GM18909 (cell line): ENCODE measurements around the gene PNLIPRP2.

Source experiments
- ATAC-seq: cut with Tn5 transposase; IDR thresholded peaks from one replicate; pipeline ENCODE4 v1.9.1; 2021; ENCODE audit warnings: mild to moderate bottlenecking; ENCODE audit not compliant: unreplicated experiment, poor library complexity

The PNLIPRP2 gene

DNA sequence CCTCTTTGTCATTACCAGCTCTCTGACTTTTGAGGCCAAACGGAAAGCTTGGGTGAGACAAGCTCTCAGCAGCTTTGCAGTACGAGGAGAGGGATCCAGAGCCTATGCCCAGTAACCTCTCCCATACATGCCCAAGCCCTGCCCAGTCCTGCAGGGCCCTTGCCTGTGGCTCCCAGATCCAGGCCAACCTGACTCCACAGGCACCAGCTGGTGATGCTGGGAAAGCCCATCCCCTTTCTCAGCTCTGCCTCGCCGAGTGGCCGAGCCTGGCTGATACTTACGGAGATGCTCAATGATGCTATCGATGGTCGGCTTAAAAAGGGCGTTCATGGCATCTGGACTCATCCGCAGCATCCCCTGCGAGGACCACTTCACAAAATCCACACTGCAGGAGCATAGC lies 55.4 kb downstream of the PNLIPRP2 start:
- ATAC-seq: no peak

DNA sequence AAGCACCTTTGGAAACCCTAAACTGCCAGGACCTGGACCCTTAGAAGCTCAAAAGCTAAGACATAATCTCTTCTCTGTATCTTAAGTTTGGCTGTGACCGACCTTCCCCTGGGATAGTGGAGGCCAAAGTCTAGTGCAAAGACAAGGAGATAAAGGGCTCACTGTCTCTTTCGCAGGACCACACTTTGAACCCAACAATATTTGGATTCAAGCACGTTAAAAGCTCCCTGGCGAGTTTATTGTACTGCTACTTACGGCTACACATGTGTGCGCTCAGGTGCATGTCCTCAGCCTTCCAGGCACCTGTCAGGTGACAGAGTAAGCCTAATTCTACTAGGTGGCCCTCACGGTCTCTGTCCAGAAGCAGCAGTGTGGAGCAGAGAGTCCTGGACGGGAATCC lies 55.9 kb downstream of the PNLIPRP2 start:
- ATAC-seq: no peak

DNA sequence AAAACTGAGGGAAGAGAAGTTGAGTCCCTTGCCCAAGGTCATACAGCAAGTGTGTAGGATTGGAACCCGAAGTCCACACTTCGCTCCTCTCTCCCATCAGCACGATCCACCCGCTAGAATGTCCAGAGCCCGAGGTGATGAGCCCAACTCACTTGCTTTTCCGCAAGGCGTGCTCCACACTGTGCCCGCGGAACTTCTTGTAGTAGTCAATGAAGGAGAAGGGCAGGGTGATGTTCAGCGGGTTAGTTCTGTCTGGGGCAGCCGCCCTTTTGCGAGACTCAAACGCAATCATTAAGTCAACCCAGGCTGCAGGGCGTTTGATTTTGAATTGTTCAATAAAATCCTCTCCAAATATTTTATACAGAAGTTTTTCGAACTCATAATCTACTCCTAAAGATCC lies 58.6 kb downstream of the PNLIPRP2 start:
- ATAC-seq: no peak

DNA sequence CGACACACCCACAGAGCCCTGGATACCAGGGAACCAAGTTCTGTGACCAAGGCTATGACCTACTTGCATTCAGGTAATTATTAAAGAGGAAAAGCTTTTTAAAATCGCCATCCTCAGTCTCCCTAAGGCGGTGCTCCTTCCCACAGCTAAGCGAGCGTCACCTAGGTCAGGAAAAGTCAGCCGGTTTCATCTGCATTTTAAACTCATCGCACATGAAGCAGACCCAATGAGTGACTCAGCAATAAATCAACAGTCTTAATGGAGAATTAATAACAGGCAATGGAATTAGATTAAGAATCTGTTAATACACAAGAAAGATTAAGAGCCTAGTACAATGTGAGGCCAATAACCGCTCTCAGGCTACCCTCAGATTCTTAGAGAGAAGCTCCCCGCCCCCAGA lies 62.4 kb downstream of the PNLIPRP2 start:
- ATAC-seq: no peak

DNA sequence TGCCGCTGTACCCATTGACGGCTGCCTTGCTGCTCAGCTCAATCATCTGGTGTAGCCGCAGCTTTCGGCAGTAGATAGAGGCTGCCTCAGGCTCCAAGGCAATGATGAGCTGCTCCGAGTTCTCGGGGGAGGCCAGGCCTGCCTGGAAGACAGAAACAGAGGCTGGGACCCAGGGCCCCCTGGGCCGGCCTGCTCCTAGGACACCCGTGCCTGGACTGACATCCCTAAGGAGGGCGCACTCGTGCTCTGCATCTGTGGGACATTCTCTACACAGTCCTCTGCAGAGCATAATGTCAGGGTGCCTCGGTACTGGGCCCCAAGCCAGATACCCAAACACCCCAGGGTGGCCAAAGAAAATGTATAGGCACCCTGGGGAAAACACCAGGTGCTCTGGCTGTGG lies 63.1 kb downstream of the PNLIPRP2 start:
- no peak for ATAC-seq

DNA sequence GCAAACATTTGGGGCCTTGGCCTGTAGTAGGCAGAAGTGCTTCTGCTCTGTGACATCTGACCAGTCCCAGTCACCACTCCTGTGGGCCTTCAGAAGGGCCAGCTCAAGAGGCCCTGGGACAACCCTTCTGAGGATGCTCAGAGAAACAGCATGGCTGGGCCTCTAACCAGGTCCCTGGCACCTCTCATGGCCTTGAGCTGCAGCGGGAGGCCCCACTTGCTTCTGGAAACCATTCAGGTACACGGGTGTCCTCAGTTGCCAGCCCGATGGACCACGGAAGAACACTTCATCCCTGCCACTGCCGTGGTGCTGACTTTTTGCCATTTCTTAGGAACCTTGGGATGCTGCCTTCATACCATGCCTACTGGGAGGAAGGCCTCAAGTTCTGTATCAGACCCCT lies 64.0 kb downstream of the PNLIPRP2 start:
- no peak for ATAC-seq

DNA sequence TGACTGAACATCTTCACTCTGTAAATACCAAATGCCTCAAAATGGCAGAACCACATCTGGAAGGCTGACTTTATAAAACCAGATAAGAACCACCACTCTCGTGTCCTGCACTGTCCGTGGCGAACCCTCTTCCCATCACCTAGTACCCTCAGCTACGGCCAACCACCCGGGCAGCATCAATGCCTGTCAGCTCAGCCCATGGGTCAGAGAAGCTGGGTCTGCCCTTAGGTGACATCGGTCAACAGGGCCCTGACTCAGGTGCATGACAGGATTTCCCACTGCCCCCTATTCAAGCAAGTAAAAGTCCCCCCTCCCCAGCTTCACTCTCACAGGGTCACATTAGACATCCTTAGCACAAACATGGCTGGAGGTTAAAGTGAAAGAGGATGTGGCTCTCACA lies 65.1 kb downstream of the PNLIPRP2 start:
- ATAC-seq: no peak

DNA sequence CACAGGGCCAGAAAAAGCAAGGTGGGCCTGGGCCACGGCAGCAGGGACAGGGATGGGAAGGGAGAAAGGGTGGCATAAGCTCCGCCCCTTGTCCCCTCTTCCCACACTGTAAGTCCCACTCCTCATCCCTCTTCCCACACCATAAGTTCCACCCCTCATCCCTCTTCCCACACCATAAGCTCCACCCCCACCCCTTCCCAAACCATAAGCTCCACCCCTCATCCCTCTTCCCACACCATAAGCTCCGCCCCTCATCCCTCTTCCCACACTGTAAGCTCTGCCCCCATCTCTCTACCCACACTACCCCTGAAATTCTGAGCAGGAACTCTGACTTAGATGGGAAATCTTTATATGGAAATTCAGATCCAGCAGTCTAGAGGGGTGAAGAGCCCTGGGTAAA lies 65.9 kb downstream of the PNLIPRP2 start:
- ATAC-seq: no peak

DNA sequence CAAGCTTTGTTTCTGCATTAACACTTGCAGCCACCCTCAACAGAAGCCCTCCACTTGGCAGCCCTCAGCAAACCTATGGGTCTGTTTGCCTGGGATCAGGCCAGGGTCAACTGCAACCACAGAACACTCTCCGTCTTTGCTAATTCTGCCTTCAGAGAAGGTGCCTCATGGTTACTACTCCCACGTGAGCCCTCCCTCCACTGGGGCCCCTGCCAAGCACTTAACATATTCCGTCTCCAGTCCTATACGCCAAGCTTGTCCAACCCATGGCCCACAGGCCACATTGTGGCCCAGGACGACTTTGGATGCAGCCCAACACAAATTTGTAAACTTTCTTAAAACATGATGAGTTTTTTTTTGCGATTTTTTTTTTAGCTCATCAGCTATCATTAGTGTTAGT lies 66.9 kb downstream of the PNLIPRP2 start:
- no peak for ATAC-seq

DNA sequence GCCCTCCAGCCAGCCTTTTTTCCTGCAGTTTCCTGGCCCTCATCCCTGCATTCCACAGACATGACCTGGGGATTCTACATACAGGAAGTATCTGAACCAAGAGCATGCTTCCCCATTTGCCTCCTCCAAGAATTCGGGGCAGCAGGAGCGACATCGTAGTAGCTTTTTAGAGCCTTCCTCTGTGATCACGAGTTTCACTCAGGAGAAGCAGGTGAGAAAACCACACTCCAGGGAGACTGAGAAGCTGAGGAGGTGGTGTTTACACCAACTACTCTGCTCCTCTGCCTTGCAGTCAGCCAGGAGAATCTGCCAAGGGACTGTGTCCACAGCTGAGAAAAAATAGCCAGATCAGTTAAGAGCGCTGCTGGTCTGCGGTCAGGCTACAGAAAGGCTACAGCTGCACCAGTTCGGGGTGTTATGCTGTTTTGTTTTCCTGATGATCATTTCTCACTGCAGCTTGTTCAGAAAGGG lies 67.5 kb downstream of the PNLIPRP2 start:
- no peak for ATAC-seq

DNA sequence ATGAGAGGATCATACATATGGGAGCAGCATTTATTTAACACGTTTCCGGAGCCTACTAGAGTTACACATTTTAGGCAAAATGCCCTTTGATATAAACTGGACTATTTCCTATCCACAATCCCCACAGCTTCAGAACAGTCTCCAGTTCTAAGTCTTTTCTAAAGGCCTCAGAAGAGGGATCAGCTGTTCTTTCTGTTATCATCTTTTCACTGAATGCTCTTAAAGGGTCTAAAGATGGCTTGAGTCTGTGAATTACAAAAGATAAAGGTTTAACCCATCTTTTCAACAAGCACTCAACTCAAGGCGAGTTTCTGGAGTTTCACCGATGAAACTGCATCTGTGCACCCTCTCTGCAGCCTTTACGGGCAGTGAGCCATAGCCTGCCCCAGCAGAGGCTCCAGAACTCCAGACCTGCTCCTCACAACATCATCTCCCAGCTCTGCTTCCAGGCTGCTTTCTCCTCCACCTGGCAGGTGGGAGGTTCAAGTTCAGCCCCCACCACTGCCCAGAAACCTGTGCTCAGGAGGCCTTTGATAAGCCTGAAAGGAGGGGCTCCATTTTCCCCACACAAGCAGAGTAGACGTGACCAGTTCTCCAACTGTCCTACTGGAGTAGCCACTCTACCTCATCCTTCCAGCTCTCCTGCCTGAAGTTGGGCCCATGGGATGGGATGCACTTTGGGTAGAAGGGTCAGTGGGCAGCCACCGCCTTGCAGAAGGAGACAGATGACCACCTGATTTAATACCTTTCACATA lies 68.2 kb downstream of the PNLIPRP2 start:
- ATAC-seq: no peak

DNA sequence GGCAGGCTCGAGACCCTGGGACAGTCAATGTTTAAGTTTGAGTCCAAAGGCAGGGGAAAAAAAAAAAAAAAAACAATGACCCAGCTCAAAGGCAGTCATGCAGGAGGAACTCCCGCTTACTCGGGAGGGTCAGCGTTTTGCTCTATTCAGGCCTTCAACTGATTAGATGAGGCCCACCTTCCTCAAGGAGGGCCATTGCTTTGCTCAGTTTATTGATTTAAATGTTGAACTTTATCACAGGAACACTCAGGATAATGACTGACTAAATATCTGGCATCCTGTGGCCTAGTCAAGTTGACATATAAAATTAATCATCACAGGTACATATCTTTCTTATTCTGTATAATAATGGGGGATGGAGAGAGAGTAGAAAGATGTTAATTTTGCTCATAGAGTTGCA lies 69.0 kb downstream of the PNLIPRP2 start:
- no peak for ATAC-seq

DNA sequence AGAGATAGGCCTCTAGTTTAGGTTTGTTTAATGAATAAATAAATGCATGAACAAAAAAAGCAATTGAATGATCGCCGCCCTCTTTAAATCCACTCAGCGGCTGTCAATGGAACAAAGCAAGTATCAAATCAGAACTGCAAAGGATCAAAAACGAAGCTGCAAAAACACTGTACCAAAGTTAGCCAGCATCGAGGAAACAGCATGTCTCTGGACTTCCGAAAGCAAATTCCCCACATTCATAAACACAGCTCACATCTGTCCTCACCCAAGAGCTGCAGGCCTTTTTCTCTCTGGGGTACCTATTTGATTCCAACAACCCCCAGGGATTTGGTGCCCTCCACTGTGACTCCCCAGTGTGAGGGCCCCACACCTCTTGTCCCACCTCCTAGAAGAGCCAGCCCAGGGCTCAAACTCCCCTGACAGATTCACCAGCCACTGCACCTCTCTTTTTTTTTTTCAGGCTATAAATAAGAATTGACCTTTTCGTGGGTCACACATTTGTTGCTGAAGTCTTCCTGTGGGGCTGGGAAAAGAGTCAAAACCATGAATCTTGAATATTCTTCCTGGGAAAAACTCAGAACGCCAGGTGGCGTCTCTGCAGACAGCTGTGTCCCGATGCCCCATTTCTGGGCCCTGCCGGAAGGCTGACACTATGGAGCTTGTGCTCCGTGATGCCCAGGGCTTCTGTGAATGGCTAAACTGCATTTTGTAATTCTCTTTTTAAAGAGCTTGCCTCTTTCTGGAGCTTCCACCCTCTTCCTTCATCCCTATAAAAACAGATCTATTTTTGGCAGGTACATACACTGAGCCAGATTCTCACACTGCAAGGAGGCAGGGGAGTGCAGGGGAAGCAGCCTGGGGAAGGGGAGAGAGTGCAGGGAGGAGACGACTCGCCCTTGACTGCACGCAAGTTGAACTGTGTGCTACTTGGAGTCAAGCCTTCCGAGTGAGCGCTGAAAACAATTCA lies 69.9 kb downstream of the PNLIPRP2 start:
- ATAC-seq: no peak

DNA sequence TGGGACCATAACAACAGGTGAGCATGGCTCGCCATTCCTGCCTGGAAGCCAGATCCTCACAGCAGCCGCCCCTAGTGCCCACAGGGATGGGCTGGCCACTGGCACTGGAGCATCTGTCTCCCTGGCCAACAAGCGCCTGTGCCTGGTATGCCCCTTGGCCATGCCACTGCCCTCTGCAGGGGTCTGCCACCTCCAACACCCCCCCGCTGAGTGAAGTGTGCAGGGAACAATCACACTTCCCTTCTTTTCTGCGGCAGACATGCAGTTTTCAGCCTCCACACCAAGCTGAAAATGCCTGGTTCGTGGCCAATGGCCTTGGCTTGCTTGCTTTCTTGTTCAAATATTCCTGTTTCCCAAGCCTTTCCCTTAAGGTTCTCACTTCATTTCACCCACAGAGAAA lies 70.9 kb downstream of the PNLIPRP2 start:
- ATAC-seq: no peak

DNA sequence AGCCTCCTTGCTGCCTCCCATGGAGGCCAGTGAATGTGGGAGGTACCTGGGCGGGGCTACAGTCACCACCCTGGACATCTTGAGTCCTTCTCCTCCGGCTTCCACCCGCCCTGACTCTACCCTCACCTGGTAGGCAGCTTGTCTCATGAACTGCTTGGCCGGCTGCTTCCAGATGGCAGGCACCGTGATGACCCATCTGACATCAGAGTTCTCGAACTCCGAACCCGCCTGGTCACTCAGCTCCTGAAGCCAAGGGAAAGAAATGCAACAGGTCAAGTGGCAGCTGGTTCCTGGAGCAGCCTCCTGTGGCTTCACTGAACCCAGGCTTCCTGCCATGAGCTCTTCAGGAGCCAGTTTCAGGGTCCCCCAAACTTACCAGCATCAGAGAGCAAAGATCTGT lies 71.5 kb downstream of the PNLIPRP2 start:
- no peak for ATAC-seq

DNA sequence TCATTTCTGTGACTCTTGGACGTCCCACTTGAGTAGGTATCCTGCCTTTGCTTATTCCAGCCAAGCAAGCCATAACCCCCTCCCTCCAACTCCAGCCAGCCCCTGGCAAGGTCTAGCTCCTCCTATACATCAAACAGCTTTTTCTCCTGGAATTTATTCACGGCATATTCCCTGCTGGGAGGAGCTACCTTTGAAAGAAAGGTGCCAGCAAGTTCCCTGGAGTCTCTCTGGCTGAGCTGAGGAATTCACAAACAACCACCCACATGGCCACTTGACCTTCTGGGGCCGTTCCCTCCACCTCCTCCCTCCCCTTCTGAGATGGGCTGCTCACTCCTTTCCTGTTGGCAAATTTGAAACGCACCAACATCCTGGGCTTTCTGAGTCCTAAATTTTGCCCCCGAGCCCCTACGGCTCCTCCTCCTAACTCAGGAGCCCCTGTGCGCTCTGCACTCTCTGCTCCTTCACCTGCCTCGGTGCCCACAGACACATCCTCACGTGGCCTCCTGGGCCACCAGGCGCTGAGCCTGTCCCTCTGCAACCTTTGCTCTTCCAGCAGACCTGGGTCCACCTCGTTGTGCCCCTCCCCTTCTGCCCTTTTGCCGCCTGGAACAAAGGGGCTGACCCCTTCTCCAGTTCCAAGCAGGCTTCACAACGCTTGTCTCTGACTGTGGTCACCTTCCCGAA lies 73.6 kb downstream of the PNLIPRP2 start:
- ATAC-seq: no peak
